Measurements from ENCODE around the gene HPSE. TPM values are rescaled to one million over a fixed set of nuclear protein-coding genes. Genes with fewer than 3 reads are reported as not detected.
A peak's percentile ranks its signal among the peaks of the same experiment; 100 is the strongest.

The HPSE gene
- 0.48 and 0.59 TPM in 2 replicates for total RNA-seq (2014; rRNA removed; shearing (Covaris generic))

GRCh38 chr4:83334425-83335241, at the start of gene HPSE:
HPSE (minus strand) TSS chr4:83334848; CDS start chr4:83334782, 66 bp downstream.
- DNase-seq (ENCODE audit: low read depth), result peak; percentile 52

DNA sequence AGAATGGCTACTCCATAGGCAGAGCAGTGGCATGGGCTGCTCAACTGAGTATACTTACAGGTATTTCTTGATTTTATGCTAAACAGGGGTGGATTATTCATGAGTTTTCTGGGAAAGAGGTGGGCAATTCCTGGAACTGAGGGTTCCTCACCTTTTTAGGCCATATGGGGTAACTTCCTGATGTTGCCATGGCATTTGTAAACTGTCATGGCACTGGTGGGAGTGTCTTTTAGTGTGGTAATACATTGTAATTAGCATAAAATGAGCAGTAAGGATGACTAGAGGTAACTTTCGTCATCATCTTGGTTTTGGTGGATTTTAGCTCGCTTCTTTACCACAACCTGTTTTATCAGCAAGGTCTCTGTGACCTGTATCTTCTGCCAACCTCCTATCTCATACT, 48.2 kb upstream of the HPSE start:
- no peak for DNase-seq (ENCODE audit: low read depth)

GRCh38 chr4:83381173-83381572, 46.5 kb upstream of the HPSE start:
- DNase-seq (ENCODE audit: low read depth), result no peak

GRCh38 chr4:83378419-83378818, 43.8 kb upstream of the HPSE start:
- peak; percentile 11 for DNase-seq (ENCODE audit: low read depth)

- no peak for DNase-seq (ENCODE audit: low read depth)
Measured at GRCh38 chr4:83372931-83373330, 38.3 kb upstream of the HPSE start.

DNA sequence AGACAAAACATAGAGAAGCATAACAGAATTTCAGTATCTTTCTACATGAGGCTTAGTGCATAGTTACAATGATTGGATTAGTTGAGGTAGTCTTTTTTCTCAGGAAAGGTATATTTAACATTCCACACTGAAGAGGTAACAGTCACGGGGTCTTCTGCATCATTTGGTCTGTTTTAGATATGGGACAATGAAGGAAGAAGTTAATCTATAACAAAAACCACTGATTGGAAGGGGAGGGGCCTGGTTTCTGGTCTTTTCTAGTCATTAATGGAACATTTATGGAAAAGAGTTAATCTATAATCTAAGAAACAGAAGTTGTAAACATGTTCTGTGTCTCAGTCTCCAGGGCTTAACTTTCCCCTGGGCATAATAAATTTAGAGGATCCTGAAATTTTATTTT, 37.3 kb upstream of the HPSE start:
- DNase-seq (ENCODE audit: low read depth), result no peak

- no peak for DNase-seq (ENCODE audit: low read depth)
Measured at GRCh38 chr4:83371235-83371634, 36.6 kb upstream of the HPSE start.

DNA sequence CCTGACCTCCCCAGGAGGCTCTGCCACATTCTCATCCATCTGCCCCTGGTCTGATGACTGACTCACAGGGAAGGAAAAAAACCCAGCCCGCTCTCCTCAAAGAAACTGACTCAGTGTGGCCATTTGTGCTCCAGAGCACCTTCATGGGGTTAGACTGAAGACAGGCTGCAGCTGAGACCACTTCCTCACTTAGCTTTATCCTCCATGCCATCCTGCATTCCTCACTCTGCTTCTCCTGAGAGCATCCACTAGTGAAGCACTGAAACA, 35.9 kb upstream of the HPSE start:
- peak; percentile 35 for DNase-seq (ENCODE audit: low read depth)

DNA sequence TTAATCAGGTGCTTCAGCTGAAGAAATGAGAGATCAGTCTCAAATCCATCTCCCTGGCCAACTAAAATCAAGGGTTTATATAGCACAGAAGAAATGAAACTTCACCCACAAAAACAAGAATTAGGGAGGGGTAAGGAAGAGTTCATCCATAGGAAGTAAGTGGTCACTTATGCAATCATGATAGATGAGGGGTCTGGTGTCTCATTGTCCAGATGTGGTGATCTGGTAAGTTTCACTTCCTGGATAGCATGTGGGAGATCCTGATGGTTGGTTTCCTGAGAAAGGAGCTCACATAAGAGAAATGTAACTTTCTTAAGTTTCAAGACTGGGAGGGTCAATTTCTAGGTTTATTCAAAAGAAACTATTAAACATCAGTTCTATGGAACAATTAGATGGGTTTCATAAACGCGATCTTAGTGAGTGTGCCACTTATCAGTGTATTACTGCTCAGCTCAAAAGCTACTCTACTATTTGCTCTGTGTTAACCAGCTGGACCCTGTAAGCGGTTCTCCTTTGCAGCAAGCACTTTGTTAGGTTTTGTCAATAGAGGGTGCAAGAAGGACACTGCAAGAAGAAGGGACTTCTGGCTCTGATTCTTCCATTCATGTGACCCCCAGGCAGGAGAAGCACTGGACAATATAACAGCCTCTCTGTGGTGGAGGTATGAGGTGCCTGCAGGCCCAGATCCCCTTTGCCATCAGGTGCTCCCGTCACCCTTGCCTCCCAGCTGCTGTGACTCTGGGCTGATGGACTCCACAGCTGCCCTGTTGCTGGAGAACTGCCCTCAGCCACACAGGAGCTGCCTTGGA, 35.4 kb upstream of the HPSE start:
- DNase-seq (ENCODE audit: low read depth), result peak; percentile 43

DNA sequence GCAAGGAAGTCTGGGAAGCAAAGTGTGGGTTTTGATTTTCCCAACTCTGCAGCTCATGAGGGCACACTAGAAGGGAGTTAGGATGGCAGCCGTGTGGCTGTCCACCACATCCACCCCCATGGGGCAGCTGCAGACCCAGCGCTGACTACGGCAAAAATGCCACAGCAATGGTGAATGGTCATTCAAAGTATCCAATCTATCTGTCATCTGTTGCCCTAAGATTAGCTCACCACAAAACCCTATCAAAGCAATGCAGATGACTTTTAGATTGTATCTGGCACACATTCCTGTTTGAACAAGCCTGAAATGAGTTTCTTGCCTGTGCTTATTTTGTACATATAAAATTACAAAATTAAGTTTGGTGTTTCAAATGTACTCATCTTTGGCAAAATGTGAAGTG, 29.7 kb upstream of the HPSE start:
- DNase-seq (ENCODE audit: low read depth), result peak; percentile 9

DNA sequence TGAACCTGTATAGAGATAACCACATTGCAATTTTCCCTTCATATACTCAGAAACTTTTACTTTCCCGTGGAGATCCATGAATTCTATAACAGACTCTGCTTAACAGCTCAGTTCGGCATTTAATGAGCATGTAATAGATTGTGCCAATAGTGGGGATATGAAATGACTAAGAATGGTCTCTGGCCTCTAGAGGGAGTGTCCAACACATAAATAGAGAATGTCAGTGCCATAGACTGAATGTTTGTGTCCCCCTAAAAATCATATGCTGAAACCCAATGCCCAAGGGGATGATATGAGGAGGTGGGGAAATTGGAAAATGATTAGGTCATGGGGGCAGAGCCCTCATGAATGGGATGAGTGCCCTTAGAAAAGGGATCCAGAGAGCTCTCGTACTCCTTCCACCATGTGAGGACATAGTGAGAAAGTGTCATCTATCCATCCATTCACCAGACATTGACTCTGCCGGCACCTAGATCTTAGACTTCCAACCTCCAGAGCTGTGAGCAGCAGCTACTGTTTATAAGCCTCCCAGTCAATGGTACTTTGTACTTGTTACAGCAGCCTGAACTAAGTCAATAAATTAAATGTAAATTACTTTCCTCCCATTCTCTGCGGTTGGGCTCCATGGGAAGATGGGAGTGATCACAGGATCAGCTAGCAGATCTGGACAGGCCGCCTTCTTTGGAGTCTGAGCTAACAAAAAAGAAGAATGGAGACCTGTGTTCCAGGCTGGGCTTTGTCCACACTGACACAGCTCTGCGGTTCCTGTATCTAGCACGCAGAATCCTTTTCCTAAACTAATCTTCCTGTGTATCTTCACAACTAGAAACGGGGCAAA, 28.1 kb upstream of the HPSE start:
- DNase-seq (ENCODE audit: low read depth), result peak; percentile 59

DNA sequence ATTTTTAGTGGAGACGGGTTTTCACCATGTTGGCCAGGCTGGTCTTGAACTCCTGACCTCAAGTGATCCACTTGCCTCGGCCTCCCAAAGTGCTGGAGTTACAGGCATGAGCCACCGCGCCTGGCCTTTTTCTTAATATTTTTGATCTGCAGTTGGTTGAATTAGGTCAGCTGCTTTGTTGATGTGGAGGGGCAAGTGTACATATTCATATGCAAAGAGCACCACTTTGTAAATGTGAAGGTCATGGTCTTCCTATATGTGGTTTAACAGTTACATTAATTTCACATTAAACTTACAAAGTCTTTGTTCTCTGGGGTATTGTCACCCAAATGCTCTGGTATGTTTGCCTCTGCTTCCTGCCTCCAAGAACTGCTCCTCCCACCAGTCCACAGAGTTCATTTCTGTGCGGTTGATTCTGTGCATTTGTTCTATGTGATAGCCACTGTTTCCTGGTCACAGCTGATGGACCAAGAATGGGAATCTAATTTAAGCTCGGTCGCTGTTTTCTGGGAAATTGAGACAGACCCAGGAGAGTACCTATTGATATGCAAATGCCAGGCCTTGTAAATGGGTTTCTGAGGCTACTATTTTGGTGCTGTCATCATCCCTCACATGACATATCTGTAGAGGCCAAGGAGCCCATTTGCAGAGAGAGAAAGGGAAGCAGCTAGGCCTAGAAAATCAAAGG, 26.9 kb upstream of the HPSE start:
- DNase-seq (ENCODE audit: low read depth), result no peak

GRCh38 chr4:83360018-83360417, 25.4 kb upstream of the HPSE start:
- DNase-seq (ENCODE audit: low read depth), result no peak

GRCh38 chr4:83358410-83358809, 23.8 kb upstream of the HPSE start:
- peak; percentile 47 for DNase-seq (ENCODE audit: low read depth)

GRCh38 chr4:83356899-83357661, 22.4 kb upstream of the HPSE start:
- DNase-seq (ENCODE audit: low read depth), result peak; percentile 86

GRCh38 chr4:83353516-83353915, 18.9 kb upstream of the HPSE start:
- DNase-seq (ENCODE audit: low read depth), result no peak

DNA sequence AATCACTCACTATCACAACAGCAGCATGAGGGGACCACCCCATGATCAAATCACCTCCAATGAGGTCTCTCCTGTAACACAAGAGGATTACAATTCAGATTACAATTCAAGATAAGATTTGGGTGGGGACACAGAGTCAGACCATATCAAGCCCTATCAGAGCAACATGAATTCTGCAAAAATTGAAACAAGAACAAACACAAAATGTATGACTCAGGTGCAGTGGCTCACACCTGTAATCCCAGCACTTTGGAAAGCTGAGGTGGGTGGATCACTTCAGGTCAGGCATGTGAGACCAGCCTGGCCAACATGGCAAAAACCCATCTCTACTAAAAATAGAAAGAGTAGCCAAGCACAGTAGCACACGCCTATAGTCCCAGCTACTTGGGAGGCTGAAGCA, 13.4 kb upstream of the HPSE start:
- DNase-seq (ENCODE audit: low read depth), result no peak

- no peak for DNase-seq (ENCODE audit: low read depth)
Measured at GRCh38 chr4:83342476-83342875, 7.8 kb upstream of the HPSE start.

DNA sequence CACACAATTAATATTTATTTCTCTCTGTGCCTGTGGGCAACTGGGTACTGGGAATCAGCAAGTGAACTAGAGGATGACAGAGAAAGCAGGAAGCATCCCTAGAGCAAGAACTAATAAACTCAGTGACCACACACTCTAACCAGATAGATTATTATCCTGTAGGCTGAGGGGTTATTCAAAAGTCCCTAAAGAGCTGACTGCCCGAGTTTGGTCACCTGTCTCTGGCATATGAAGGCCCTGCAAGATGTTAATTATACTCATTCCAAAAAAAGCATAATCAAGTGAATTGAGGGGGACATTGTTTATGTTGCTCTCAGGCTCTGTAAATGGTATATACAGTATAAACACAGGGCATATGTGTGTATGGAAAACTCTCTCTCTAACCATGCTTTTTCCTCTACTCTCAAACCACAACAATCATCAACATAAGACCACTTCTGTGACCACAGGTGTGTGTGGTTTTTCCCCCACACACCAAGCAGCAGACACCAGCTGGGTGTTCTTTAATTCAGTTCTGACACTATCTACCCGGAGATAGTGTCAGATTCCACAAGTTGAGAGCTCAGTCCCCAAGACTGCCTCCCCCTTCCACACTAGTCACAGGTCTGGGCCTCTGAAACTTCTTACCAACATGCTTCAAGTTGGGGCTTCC, 6.2 kb upstream of the HPSE start:
- DNase-seq (ENCODE audit: low read depth), result no peak

GRCh38 chr4:83339573-83339972, 4.9 kb upstream of the HPSE start:
- no peak for DNase-seq (ENCODE audit: low read depth)
